GM21423 (cell line): Measurements from ENCODE around the gene RIC8B.

Experiments
- ATAC-seq: cut with Tn5 transposase; IDR thresholded peaks from one replicate; pipeline ENCODE4 v1.9.1; 2021; ENCODE audit warnings: mild to moderate bottlenecking, moderate library complexity; ENCODE audit not compliant: unreplicated experiment

Gene RIC8B

DNA sequence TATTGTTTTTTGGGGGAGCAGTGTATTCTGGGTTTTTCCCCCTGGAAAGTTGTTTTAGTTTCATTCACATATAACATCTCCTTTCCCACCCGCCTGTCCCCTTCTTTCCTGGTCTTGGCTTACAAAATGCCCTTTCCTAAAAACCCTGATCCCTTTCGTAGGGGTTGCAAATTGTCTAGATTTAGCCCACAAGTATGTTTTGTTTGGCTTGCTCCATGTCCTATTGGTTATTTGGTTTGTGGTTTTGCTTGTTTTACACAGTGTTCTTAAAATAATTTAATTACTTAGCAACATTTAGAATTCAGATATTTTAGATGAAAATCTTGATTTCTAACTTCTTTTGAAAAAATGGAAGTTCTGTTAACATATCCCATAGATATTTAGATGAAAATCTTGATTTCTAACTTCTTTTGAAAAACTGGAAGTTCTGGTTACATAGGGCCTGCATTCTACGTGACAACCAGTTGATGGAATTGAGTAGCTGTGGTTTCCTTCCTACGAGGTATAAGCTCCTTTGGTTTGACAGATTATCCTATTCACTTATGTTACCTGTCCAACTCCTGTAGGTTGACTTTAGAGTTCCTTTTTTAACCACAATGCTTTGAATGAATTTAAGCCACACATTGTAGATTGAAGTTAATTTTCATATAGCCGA lies 92.1 kb downstream of the RIC8B start:
- no peak for ATAC-seq

DNA sequence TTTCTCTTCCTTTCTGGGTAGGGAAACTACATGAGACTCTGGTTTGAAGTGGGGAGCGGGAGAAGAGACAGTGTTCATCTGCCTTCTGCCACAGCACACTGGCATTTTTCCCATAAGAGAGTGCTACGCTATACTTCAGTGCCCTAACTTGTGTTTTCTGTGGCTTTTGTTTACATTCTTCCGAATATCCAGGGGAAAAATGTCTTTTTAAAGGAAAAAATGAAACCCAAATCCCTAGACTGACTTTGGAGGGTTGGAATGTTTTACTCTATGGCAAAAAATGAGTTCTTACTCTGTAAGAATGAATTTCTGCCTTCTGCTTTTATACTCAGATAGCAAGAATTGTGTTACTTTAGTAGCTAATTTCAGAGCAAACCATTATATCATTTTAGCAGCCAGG lies 93.2 kb downstream of the RIC8B start:
- ATAC-seq, result no peak

DNA sequence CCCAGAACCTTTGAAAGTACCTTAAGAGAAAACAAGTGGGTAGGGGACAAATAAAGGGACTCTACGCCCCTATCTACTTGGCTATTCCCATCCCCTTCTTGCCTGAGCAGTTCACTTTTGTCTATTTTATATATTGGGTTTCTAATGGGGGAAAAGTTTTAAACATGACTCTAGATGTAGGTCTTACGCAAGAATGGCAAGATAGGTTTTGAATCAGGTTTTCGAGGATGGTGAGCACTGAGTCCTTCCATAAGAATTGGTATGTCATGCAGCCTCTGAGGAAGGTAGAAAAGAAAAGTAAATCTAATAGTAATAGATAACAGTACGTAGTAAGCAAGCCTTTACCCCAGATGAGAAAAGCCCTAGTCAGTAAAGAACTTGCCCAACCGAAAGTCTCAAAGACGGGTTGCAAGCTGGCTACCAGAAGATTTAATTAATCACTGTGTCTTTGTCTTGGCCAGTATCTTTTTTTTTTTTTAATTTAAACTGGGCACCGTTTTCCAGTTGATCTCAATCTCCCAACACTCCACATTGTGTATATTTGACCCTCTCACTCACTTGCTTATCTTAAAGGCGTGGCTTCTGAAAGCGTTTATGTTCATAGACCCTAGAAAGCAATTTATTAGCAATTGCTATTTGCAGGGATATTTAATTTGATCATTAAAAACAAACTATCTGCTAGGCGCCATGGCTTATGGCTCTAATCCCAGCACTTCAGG lies 94.7 kb downstream of the RIC8B start:
- ATAC-seq, result no peak

DNA sequence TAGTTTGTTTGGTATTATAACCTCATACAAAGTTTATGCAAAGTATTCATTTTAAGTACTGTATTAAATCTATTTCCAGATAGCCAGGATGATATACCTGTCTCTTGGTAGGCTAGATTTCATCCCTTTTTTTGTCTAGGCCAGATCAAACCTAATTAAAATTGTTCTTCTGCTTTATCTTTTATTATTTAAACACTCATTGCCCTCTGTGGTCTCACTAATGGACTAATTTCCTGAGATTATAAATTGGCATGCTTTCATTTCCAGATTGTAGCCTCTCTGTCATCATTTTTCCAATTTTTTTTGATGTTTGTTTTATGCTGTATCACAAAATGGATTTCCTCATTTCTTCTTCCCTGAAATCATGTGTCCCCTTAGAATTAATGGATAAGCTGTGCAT lies 95.6 kb downstream of the RIC8B start:
- no peak for ATAC-seq

DNA sequence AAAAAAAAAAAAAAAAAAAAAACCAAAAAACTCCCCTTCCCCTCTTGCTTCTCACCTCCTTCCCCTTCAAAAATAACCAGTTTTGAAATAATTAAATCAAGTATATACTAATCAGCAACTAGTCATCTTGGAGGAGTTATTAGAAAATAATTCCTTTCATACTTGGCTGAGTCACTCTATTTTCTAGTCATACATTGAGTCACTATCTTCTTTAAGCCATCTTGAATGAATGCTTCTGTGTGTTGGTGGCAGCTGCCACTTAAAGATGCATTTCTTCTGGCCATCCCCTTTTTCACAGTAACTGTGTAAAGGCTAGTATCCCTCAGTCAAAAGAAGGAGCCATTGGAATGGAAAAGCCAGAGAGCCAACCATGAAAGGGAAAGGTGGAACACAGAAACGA lies 97.0 kb downstream of the RIC8B start:
- no peak for ATAC-seq

DNA sequence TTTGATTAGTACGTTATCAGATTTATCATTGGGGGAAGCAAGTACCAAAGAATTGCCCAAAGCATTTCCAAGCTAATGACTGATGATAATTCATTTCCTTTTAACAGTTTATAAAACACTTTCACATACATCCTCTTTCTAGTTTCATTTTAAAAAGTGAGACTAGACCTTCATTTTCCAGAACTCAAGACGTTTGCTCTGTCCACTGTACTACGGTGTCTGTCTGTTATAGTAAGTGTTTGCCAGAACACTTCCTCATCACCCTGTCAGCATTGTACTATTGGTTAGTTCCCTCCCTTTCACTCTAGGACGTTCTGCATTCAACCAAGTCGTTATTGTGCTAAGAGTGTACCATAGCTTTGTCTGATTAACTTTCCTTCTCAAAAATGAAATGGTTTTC lies 99.5 kb downstream of the RIC8B start:
- no peak for ATAC-seq

DNA sequence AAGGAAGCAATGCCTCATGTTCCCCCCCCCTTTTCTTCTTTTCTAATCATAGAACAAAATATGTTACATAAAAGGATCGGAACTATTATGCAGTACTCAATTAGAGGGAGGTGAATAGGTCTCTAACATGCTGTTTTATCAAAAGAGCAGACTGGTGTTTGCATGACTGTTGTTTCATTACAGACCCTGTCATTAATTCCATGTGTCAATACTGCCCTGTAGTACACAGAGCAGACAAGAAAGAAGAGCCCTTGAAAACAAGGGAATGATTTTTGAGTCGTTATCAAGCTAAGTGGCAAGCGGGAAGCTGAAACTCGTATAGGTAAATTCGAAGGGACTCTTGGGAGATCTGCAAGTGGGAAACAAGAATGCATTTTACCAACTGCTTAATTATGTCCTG lies 104.3 kb downstream of the RIC8B start:
- no peak for ATAC-seq

DNA sequence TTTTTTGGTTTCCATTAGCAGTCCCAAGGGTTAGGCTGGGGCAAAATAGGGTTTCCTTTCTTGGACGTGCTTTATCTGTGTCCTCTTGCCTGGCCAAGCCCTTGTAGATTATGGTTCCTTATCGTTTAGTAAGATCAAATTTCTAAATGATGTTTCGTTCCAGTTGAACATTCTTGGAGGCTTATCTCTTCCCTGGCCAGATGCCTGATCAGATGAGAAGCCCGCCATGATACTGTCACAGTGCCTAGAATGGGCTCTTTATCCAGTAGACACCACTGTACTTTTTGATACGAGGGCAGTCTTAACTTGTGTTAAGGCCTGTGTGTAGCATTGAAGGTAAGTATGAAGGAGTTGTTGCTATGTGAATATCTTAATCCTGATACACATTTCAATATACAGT lies 105.1 kb downstream of the RIC8B start:
- ATAC-seq, result no peak

DNA sequence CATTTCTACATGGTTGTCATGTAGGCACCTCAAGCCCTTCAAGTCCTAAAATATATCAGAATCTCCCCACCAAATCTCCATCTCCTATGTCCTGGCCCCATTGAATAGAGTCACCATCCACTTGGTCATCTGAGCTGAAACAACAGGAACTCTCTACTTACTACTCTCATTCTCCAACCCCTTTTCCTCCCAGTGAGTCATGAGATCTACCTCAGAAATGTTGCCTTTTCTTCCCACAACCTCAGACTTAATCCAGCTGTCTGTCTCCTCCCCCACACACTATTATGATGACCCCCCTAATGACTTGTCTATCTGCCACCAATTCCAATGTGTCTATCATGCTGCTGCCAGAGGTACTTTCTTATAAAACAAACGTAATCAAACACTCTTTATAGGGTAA lies 108.9 kb downstream of the RIC8B start:
- ATAC-seq, result no peak

DNA sequence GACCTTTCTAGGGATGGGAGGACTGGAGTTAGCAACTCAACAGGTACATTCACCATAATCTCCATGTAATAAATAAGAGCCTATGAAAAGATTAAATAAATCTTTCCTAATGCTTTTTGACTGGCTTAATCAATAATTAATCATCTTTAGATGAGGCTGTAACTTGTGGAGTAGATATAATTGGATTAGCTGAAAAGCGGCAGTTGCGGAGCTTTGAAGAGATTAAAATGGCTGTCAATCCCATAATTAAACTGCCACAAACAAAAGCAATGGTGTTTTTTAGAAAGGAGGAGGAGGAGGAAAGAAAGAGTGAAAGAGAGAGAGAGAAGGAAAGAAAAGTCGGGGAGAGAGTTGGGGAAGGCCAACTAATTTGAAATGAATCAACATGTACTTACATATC lies 110.5 kb downstream of the RIC8B start:
- no peak for ATAC-seq

DNA sequence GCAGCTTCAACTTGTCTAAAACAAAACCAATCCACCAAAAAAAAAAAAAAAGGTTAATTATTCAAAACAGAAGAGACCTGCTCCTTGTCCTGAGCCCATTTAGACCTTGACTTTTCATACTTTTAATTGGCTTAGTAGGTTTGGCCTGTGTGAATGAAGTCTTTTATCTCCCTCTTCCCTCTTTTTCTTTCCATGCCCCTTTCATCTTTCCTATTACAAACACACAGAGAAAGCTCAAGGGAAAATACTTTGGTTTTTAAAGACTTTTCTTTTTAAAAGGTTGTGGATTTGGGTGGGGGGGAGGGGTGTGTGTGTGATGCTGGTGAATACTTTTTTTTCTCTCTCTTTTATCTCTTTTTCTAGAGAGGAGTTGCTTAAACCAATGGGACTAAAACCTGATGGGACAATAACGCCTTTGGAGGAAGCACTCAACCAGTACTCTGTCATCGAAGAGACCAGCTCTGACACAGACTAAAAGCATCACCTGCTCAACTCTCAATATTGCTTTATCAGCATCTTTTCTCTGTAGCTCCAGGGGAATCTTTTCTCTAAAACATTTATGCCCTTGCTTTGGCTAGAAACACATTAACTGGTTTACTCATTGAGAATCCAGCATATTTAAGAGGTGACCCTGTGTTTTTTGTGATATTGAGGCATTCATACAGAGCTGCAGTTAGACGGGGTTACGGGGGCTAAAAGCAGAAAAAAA lies 111.2 kb downstream of the RIC8B start:
- ATAC-seq, result no peak

DNA sequence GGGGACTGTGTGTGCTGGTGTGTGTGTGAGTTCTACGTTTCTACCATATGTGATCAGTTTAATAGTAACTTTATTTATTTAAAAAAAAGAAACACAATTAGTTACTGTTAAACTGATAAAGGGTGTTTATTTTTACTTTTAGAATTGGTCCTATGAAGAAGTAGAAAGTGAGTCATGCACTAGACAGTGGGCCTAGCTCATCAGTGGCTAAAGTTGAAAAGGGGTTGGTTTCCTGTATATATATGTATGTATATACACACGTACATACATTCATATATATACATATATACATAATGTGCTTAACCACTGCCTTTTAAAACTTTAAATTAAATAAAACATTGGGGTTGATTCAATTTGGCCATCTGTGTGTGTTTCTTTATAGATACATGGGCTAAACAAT lies 112.5 kb downstream of the RIC8B start:
- ATAC-seq, result no peak

DNA sequence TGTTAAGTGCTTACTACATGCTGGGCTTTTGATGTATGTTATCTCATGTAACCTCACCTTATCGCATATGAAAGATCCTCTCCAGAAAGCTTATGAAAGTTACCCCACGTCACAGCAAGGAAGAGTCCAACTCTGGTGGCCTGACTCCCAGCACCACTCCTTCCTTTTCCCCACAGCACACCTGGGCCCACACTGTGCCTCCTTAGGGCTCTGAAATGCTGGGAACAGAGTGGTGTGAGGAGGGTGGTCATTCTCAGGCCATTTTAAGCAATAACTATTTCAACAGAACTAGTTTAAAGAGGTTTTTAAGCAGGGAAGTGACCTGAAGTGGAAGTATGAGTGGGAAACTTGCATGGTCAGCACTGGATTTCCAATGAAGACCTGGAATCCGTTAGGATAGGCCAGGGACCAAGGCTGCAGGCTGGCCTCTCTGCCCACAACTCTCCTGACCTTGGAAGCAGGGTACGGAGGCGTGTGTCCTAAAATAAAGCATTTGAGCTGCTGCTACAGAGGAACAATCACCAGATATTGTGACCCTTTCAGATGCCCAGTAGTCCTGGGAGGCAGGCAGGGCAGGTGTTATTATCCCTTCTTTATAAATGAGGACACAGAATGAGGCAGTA lies 114.0 kb downstream of the RIC8B start:
- no peak for ATAC-seq

DNA sequence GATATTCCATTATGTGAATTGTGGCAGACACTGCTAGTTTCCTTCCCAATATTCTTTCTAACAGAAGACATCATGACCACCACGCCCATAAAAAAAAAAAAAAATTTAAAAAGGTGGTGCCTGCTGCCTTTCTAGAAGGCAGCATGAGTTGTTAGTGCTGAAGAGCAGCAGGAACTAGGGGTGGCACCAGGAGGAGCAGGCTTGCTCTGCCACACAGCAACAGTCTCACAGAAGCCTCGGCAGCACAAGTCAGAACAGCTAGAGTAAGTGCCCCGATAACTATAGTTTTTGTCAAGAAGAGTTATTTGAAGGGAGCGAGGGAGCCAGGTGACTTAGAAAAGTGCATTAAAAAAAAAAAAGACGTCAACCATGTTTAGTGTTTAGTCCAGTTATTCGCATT lies 114.8 kb downstream of the RIC8B start:
- ATAC-seq, result no peak

DNA sequence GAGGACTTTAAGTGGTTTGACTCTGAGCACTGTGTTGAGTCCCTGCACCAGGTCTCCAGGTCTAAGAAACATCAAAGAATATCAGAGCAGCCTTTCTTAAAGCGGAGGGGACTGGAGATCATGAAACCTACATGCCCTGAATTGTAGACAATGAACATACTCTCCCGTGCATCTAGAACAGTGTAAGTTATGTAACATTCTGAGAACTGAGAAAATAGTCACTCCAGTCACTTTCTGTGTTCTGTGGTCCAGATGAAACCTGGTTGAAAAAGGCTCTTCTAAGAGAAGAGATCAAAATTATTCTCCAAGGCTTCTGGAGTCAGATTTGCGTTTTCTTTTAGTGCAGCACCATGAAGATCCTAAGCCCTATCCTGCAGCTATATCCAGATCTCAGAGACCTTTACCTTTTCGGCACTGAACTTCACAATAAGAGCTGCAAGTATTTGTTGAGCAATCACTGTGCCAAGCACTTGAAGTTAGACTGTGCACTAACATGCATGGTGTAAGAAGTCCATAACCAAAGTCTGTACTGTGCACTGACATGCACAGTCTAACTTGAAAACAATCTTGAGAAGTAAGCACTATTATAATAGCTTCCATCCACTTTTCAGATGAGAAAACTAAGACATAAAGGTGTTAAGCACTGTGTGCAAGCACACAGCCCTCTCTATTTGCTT lies 115.6 kb downstream of the RIC8B start:
- no peak for ATAC-seq

DNA sequence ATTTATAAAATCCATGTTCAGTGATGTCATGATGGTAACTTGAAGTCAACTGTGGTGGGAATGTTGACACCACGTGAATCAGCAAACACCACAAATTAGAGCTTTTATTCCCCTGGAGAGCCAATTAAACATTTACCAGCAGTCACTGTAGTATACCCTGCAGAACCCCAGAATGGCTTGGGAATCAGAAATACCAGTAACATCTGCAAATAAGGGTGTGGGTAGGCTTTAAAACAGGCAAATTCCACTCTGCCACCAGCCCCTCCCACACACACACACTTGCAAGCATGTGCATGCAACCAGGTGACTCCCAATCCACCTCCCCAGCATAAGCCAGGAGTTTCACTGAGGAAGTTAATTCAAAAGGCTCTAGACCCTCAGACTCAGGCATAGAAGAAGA lies 117.6 kb downstream of the RIC8B start:
- ATAC-seq, result no peak

DNA sequence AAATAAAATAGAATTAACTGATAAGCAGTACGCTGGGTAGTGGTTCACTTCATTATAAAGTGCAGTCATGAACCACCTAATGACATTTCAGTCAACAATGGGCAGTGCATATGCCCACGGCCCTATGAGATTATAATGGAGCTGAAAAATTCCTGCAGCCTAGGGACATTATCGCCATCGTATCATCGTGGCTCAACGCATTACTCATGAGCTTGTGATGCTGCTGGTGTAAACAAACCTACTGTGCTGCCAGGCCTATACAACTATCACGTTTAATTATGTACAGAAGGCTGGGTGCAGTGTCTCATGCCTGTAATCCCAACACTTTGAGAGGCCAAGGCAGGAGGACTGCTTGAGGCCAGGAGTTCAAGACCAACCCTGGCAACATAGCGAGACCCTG lies 119.0 kb downstream of the RIC8B start:
- no peak for ATAC-seq

DNA sequence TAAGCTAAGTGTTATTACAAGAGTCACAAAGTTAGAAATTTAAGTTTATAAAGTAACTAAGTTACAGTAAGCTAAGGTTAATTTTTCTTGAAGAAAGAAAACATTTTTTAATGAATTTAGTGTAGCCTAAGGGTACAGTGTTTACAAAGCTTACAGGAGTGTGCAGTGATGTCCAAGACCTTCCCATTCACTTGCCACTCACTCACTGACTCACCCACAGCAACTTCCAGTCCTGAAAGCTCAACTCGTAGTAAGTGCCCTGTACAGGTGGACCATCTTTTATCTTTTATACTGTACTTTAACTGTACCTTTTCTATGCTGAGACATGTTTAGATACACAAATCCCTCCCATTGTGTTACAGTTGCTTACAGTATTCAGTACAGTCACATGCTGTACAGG lies 120.3 kb downstream of the RIC8B start:
- no peak for ATAC-seq

DNA sequence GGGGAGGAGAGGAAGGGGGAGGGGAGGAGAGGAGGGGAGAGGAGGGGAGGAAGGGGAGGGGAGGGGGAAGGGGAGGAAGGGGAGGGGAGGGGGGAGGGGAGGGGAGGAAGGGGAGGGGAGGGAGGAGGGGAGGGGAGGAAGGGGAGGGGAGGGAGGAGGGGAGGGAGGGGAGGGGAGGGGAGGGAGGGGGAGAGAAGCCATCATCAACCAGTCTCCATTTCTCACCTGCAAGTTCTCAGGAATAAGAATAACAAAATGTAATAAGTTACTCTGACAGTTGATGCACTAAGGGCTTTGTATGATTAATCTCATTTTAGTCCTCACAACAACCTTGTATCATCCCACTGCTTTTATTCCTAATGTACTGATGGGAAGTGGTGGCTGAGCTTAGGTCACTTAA lies 122.1 kb downstream of the RIC8B start:
- ATAC-seq, result no peak

DNA sequence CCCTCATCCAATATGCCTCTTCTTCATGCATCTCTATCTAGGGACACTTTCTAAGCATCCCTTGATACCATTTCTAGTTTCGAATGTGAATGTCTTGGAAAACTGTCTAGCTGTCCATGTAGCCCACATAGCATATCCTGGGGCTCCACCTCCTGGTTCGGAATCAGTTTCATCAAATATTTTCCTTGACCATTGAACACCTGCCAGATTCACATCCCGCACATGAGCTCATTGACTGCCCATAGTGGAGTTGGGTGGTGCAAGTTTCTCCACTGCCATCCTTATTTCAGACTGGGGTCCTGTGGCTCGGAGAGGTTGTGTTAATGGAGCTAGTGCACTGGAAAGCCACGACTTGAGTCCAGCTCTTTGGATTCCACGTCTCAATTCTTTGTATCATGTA lies 122.6 kb downstream of the RIC8B start:
- no peak for ATAC-seq
